ENCODE results near the gene TMUB2. TPM values are rescaled to one million over a fixed set of nuclear protein-coding genes. Genes with fewer than 3 reads are reported as not detected.

The TMUB2 gene
- total RNA-seq, 1 donor from 2014 or later = 18.2 TPM

DNA sequence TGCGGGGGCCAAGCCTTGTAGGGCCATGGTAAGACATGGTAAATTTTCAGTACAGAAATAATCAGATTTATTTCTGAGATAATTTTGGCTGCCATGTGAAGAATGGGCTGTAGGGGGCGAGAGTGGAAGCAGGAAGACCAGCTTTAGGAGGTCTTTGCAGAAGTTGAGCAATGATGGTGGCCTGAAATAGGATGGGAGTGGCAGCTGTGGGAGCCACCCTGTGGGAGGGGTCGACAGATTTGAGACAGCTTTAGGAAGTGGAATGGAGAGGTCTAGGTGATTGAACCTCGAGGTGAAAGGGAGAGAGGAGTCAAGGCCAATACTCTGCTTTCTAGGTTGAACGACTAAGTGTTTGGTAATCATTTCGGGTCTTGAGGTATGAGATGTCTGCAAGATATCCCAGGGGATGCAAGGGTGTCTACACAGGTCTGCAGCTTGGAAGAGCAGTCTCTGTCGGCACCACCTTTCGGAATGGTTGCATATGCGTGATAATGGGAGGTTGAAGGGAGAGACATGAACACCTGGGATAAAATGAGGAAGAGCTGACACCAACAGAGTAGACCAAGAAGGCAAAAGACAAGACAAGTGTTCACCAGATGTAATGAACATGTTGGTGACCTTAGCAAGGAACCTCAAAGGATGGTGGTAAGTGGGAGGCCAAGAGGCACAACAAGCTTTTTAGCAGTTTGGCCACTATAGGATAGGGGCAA, 17.1 kb downstream of the TMUB2 start:
- no peak for ATAC-seq

DNA sequence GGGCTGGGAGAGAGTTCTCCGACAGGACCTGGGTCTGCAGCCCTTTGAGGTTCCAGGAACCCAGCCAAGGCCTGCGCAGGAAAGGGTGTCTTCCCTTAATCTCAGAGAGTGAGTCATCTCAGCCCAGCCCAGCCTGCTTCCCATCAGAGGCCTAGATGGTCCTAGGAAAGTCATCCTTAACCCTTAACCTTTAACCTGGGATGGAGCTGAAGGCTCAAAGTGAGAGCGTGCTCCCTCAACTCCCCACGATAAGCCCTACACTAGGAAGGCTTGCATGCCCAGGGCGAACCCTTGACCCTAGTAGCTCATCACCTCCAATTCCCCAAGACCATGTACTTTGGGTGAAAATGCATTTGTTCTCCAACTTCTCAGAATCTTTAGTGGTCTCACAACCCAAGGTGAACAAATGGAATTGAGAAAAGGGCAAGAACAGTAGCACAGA, 17.7 kb downstream of the TMUB2 start:
- ATAC-seq = no peak

DNA sequence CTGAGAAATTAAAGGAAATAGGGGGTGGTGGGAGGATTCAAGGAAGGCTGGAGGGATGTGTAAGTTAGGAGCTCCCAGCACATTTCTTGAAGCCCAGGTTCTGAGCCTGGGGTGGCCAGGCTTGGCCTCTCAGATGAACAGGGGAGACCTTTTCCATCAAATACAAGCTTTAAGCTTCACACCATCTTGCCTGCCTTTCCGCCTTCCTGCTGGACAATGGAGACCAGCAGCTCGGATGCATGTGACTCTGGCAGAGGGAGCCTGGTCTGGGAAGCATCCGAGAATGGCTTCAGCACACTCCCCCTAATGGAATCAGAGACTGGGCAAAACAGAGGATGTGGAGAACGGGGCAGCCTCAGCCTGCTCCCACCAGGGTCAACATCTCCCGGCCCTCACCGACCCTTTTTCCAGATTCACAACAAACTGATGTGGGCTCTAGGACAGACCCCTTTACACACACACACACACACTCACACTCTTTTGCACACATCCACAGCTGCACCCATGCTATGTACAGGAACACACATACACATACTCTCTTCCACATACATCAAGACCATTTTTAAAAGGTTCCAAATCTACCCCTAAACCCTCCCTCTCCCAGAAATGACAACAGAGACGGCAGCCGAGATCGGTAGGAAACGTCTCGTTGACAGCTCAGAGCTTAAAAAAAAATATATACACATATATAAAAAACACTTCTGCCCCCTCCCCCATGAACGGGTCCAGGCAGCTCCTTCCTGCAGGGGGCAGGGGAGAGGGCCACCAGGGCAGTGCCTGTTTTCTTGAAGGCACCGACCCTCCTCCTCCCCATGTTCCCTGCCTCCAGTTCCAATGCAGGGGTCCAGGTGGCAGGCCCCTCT, 19.4 kb downstream of the TMUB2 start:
- ATAC-seq = no peak

DNA sequence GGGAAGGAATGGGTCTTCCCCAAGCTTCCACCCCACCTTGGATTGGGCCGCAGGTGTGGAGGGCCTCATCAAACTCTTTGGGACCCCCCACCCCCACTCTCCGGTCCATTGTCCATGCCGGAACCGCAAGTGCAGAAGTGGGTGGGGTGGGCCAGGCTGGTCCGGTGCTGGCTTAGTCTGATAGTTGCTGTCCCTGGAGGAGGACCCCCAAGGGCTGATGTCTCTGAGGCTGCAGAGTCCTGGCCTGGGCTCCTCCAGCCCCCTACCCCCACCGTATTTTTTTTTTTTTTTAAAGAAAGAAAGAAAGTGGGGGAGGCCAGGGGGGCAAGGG, 20.0 kb downstream of the TMUB2 start:
- no peak for ATAC-seq

DNA sequence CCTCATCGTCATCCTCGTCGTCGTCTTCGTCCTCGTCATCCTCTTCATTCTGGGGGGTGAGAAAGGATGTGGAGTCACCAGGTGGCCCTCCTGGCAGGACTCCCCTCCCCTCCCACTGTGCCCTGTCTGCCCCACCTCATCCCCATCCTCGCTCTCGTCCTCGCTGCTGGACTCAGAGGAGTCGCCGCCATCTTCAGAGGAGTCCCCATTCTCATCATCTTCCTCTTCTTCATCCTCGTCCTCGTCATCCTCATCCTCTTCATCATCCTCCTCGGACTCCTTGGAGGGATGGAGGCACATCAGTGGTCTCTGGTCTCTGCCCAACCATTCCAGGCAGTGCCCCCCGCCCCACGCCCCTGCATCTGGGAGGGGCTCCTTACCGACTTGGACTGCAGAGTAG, 20.5 kb downstream of the TMUB2 start:
- ATAC-seq = no peak

GRCh38 chr17:44207743-44208142, 21.0 kb downstream of the TMUB2 start:
- ATAC-seq = no peak

GRCh38 chr17:44209786-44210341, 23.1 kb downstream of the TMUB2 start:
- no peak for ATAC-seq

GRCh38 chr17:44210342-44211192, 23.8 kb downstream of the TMUB2 start:
- peak; percentile 76 for ATAC-seq

GRCh38 chr17:44211281-44212265, 24.8 kb downstream of the TMUB2 start:
- ATAC-seq = no peak

- no peak for ATAC-seq
Measured at GRCh38 chr17:44212507-44213402, 26.0 kb downstream of the TMUB2 start.

- no peak for ATAC-seq
Measured at GRCh38 chr17:44213403-44214229, 26.8 kb downstream of the TMUB2 start.

DNA sequence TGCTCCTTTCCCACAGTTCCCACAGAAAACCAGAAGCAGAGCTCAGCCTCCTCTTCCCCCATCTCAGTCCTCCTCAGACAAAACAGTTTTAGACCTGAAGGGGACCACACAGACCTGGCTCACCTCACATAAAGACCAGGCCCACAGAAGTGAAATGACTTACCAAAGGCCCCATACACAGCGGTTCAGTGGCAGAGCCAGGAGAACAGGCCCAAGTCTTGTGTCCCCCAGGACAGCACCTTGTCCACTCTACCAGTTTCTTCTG, 27.4 kb downstream of the TMUB2 start:
- ATAC-seq = no peak

- ATAC-seq = no peak
Measured at GRCh38 chr17:44214896-44215295, 28.1 kb downstream of the TMUB2 start.

DNA sequence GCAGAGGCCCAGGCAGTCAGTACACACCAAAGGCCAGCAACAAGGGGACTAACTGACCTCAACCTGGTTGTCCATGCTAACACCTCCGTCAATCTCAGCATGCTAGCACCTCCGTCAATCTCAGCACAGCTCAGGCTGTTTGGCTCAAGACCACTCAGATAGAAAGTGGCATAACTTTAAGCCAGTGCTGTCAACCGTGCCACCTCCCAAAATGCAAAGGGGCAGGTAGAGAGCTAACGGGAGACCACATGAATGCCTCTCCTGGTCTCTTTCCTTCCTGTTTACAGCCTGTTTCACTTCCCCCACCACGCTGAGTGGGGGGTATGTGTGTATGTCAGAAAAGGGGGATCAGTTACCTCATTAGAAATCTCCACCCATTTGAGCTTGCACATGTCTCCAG, 29.4 kb downstream of the TMUB2 start:
- no peak for ATAC-seq

GRCh38 chr17:44216694-44217093, 29.9 kb downstream of the TMUB2 start:
- ATAC-seq = no peak

- ATAC-seq = no peak
Measured at GRCh38 chr17:44217738-44218343, 31.1 kb downstream of the TMUB2 start.

DNA sequence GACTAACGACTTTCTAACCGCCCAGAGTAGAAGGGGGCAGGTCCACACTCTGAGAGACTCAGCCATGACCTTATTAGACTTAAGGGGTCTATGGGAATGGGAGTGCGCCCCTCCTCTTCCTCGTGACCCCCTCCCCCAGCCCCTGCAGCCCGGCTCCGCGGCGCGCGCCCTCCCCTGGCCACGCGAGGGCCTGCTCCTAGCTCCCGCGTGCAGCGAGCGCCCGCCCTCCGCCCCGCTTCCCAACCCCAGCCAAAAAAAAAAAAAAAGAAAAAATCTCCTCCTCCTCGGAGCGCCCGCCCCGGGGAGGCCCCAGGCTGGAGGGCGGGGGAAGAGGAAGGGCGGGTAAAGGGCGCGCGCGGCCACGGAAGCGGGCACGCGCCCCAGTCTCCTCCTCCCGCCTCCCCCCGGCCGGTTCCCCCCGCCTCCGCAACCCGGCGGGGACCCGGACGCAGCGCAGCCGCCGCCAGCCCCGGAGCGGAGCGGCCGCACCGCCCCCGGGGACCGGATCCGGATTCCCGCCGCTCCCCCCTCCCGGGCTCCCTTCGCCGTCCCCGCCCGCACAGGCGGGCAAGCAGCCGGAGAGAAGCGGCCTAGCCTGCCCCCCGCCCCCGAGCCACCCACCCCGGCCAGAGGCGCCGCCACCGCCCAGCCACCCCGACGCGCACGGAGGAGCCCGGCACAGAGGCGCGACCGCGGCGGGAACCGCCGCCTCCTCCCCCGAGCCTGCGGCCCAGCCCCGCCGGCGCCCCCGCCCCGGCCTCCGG, 31.8 kb downstream of the TMUB2 start:
- peak; percentile 78 for ATAC-seq

GRCh38 chr17:44219108-44219615, 32.4 kb downstream of the TMUB2 start:
- peak; percentile 53 for ATAC-seq

All from esophagus mucosa (tissue), 1 donor.